GM19397 (cell line): ENCODE data around the gene DAND5.
A peak's percentile ranks its signal among the peaks of the same experiment; 100 is the strongest.
"Not testable (repeated sequence)": the region's sequence is repeated elsewhere in the genome, so short reads cannot be mapped to it uniquely, and the experiment has no call there.

Experiments used
- ATAC-seq: cut with Tn5 transposase; IDR thresholded peaks from one replicate; pipeline ENCODE4 v1.9.1; 2021; ENCODE audit warnings: mild to moderate bottlenecking, moderate library complexity; ENCODE audit not compliant: unreplicated experiment

DAND5 gene

DNA sequence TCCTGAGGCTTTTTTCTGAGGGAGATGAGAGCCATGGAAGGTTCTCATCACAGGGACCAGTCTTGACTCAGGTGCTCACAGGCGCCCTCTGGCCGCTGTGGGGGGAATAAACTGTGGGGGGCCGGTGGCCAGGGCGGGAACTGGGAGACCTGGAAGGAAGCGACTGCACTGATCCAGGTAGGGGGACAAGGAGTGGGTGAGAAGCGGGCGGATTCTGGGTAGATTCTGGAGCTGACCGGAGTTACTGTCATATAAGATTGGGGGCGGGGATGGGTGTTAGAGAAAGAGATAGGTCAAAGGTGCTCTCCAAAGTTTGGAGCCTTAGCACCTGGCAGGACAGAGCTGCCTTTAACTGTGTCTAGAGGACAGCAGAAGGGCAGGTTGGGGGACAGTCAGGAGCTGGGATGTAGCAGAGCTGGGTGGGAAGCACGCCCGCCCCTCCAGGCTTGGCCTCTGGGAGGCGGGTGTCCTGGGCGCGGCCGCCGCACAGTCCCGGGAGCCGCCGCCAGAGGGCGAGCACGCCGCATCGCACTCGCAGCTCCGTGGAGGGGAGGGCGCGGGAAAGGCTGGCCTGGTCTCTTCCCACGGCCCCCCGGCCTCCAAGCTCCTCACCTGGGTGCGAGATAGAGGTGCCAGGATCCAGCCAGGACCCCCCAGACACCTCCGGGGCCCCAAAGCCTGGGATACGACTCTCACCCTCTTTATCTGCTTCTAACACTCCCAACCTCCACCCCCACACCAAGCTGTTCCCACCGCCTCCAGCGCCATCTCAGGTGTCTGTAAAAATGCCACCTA, 4.2 kb upstream of the DAND5 start:
- peak; percentile 79 for ATAC-seq

DNA sequence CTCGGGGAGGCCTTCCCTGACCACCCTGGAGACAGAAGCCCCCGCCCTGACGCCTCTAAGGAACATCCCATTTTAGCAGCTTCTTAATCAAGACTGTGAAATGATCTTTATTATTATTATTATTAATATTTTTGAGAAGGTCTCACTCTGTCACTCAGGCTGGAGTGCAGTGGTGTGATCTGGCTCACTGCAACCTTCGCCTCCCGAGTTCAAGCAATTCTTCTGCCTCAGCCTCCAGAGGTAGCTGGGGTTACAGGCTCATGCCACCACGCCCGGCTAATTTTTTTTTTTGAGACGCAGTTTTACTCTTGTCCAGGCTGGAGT, 3.6 kb upstream of the DAND5 start:
- no peak for ATAC-seq

DNA sequence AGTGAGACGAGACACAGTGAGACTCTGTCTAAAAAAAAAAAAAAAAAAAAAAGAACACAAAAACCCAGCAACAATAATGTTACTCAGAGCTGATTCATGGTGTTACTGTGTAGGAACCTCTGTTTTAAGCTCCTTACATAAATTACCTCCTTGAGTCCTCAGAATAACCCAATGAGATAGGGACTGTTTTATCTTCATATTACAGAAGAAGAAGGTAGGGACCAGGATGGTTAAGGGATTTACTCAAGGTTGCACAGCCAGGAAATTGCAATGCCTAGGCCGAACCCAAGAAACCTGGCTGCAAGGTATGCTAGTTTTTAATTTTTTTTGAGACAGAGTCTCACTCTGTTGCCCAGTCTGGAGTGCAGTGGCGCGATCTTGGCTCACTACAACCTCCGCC, 1.5 kb upstream of the DAND5 start:
- ATAC-seq = no peak

DNA sequence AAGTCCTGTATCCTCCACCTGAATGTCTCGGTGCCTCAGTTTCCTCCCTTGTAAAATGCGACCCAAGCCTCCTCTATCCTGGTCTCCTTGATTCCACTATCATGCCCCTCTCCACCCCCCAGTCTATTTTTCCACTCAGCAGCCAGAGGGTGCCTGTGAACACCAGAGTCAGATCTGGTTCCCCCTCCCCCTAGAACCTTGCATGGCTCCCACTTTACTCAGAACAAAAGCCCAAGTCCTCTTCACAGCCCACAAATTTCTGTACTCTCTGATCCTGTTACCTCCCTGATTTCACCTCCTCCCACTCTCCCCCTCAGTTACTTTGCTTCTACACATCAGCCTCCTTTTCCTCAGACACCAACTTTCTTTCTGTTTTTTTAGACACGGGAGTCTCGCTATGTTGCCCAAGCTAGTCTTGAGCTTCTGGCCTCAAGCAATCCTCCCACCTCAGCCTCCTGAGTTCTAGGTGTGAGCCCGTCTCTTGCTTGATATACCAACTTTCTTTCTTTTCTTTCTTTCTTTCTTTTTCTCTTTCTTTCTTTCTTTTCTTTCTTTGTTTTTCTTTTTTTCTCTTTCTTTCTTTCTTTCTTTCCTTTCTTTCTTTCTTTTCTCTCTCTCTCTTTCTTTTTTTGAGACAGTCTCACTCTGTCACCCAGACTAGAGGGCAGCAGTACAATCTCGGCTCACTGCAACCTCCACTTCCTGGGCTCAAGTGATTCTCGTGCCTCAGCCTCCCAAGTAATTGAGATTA, 869 bp downstream of the DAND5 start:
- no peak for ATAC-seq

DNA sequence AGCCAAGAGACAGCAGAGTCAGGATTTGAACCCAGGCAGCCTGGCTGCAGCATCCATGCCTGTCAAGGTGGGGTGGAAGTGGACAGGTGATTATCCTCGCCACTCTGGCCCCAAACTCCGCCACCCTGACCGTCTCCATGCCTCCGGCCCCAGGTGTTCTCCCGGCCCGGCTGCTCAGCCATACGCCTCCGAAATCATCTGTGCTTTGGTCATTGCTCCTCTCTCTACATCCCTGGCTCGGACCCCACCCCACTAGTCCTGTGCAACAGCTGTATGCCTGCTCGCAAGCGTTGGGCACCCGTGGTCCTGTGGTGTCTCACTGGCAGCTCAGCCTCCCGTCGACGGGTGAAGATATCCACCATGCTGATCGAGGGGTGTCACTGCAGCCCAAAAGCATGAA, 3.9 kb downstream of the DAND5 start:
- no peak for ATAC-seq

DNA sequence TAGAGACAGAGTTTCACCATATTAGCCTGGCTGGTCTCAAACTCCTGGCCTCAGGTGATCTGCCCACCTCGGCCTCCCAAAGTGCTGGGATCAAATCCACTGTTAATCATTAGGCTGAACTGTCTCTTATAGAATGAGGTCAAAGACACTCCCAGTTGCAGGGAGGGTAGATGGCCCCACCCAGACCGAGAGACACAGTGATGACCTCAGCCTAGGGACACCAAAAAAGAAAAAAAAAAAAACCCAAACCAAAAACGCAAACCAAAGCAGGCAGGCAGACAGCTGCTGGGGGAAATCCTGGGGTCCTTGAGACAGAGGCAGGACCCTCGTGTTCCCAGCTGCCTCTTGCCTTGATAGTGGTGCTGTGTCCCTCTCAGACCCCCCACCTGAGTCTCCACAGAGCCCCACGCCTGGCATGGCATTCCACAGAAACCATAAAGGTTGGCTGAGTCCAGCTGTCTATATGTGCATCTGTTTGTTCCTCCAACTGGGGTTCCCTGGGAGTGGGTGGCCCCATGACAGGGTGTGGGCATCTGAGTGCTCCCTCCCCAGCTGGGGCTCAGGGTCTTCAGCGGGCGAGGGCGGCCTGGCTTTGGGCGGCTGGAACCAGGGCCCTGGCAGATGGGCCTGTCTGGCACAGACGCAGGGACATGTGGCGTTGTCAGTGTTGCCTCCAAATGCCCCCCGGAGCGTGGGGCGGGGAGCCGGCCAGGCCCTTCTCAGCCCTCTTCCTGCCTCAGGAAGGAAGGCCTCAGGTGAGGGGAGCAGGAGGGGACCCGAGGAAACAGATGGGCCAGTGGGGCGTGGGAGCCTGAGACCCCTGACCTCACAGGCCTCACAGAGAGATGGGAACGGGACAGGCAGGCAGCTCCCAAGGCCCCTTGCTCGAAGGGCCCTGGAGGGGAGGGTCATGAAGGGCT, 5.2 kb downstream of the DAND5 start:
- no peak for ATAC-seq

DNA sequence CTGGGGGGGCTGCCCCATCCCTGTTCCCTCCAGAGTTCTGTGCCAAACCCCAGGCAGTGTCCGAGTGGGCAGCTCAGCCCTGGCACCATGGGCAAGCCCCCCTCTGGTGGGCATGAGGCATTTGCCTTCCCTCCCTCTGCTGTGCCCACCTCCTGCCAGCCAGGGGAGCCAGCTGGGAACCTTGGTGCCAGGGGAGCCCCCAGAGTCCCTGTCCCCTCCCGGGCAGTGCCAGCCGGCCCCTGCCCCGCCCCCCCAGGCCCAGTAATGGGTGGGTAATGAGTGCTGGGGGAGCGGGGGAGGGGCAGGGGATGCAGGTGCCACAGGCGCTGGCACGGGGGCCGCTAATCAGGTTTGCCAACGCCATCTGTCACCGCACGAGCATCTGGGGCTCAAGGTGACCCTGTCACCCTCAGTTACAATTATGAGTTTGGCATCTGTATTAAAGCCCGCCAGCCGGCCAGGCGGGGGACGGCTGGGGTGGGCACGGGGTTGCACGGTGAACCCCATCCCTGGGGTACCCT, 5.9 kb downstream of the DAND5 start:
- no peak for ATAC-seq

DNA sequence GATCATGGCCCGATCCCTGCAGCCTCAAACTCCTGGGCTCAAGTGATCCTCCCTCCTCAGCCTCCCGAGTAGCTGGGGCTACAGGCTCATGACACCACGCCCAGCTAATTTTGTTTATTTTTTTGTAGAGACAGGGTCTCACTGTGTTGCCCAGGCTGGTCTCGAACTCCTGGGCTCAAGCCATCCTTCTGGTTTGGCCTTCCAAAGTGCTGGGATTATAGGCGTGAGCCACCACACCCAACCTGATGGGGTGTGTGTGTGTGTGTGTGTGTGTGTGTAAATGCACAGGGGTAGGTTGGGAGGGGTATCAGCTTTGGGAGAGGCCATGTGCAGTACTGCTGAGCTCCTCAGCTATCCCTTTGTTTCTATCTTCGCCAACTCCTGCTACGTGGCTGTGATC, 6.7 kb downstream of the DAND5 start:
- ATAC-seq = not testable (repeated sequence)

DNA sequence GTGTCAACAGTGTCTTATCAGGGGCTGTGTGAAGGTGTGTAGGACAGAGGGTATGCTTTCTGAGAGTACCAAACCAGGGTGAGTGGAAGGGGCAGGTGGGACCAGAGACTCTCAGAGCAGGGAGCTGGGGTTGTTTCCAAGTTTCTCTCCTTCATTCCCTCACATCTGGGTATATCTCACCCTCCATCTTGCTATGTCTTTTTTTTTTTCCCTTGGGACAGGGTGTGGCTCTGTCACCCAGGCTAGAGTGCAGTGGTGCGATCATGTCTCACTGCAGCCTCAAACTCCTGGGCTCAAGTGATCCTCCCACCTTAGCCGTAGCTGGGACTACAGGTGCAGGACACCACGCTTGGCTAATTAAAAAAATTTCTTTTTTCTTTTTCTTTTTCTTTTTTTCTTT, 10.6 kb downstream of the DAND5 start:
- no peak for ATAC-seq

DNA sequence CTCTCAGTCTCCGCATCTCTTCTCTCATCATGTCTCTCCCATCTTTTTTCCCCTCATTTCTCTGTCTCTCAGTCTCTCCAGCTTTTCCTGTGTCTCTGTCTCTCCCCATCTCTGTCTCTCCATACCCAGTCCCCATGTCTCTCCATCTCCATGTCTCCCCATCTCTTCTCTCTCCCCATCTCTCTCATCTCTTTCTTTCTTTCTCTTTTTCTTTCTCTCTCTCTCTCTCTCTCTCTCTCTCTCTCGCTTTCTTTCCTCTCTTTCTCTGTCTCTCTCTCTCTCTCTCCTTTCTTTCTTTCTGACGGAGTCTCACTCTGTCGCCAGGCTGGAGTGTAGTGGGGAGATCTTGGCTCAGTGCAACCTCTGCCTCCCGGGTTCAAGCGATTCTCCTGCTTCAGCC, 13.3 kb downstream of the DAND5 start:
- ATAC-seq = no peak

DNA sequence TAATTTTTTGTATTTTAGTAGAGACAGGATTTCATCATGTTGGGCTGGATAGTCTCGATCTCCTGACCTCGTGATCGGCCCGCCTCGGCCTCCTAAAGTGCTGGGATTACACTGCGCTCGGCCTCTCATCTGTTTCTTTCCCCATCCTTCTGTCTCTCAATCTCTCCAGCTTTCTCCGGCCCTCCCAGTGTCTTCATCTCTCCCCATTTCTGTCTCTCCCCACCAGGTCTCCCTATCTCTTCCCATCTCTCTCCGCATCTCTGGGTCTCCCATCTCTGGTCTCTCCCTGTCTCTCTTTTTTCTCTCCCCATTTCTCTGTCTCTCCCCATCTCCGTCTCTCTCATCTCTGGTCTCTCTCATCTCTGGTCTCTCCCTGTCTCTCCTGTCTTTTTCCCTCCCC, 13.7 kb downstream of the DAND5 start:
- no peak for ATAC-seq

DNA sequence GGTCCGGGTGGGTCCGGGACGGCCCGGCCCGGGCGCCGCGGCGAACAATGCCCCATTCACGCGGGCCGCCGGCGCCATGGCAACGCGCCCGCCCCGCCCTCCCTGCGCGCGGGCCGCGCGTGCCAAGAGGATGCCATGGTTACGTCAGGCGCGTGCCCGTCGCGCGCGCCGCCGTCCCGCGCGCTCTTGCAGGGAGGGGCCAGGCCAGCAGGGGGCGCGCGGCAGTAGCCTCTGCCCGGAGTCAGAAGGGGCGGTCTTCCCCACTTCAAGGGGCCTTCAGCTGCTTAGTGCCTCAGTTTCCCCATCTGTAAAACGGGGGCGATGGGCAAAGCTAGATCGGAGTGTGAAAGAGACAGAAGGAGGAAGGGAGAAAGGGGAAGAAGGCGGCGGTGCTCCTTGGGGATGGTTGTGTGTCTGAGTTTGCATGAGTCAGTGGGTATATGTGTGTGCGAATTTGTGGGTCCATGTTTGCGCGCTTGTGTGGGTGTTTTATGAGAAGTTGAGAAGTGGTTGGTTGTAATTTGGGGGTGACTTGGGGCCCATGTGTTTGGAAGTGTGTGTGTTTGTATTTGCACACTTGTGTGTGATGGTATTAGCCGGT, 14.3 kb downstream of the DAND5 start:
- ATAC-seq = no peak

DNA sequence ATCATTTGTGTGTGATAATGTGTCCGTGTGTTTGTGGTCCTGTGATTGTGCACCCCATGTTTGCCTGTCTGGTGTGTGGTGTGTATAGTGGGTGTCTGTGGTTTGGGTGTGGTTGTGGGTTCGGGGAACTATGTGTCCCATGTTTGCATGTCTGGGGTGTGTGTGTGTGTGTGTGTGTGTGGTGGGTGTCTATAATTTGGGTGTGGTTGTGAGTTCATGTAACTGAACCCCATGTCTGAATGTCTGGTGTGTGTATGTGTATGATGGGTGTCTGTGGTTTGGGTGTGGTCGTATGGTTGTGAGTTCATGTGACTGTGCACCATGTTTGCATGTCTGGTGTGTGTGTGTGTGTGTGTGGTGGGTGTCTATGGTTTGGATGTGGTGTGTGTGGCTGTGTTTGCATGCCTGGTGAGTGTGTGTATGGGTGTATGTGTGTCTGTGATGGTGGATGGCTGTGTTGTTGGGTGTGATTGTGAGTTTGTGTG, 14.8 kb downstream of the DAND5 start:
- ATAC-seq = no peak

DNA sequence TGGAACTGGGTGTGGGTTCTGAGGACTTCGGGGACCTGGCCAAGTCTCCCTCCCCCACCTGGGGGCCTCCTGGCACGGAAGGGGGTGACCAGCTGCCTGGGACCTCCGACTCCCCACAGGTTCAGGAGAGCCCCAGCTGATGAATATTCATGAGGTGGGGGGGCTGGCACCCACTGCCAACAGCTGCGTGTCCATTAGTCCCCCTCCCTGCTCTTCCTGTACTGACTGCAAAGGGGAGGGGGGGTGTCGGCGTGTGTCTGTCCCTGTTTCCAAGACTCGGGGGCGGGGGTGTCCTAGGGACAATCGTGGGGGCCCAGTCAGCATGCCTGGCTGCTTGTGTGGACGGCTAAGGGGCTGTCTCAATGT, 15.3 kb downstream of the DAND5 start:
- no peak for ATAC-seq

DNA sequence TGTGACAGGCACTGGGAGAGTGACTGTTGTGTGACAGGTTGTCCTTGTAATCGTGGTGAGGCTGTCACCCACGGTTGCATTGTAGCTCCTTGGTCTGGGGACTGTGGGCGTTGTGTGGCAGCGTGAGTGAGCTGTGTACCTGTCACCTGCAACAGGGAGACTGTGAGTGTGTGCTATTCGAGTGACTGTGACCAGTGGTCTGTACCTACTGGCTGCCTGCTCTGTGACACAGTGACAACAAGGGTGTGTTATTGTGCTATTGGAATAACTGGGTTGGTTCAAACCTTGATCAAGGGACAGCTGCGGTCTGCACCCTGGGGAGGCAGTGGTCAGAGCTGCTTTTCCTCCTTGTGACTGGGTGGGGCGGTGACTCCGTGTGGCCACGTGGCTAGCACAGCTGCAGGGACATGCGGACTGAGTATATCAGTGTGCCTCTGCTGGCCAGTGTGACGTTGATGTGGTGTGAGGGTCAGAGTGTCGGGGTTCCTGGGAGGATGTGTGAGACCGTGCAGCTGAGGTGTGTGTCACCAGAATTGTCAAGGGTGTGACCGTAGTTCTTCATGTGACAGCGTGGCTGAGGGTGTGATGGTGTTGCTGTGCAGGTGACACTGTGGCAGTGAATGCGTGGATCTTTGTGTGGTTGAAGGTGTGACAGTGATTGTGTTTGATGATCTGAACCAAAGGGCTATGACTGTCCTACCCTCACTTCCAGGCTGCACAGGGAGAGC, 15.8 kb downstream of the DAND5 start:
- no peak for ATAC-seq

DNA sequence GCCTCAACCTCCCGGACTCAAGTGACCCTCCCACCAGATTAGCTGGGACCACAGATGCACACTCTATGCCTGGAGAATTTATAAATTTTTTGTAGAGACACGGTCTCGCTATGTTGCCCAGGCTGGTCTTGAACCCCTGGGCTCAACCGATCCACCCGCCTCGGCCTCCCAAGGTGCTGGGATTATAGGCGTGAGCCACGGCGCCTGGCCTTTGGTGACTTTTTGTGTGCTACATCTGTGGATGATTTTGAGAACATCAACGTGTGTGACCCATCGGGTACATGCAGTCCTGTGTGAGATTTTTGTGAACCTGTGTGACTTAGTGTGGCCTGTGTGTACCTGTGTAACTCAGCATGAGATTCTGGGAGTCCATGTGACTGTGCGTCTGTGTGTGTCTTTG, 17.4 kb downstream of the DAND5 start:
- ATAC-seq = no peak

DNA sequence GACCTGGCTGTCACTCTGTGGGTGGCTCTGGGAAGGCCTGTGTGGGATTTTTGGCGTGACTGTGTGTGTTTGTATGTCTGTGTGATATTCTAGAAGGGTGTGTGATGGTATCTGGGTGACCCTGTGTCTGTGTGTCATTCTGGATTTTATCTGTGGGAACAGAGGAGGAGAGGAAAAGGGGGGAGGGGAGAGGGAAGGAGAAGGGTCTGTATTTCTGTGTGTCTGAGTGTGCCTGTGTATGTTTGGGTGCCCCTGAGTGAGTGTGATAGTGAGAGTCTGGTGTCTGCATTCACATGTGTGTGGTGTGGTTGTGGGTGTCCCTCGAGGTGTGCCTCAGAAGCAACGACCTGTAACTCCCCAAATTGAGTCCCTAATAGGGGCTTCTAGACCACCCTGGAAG, 17.8 kb downstream of the DAND5 start:
- ATAC-seq = no peak

DNA sequence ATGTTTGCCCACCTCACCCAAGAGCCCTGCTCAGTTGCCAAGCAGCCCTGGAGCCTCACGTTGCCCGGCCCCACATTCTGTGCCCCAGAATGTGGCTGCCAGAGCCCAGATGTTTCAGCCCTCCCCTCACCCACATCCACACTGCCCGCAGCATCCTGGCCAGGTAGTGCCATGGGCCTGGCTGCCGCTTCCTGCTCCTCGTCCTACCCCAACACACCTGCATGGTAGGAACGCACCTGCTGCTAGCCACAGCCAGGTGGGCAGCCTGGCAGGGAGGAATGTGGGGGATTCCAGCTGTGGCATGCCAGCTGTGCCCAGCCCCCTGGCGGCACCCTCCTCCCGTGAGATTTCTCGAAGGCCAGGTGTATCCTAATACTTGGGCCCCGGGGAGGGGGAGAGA, 18.4 kb downstream of the DAND5 start:
- ATAC-seq = no peak

DNA sequence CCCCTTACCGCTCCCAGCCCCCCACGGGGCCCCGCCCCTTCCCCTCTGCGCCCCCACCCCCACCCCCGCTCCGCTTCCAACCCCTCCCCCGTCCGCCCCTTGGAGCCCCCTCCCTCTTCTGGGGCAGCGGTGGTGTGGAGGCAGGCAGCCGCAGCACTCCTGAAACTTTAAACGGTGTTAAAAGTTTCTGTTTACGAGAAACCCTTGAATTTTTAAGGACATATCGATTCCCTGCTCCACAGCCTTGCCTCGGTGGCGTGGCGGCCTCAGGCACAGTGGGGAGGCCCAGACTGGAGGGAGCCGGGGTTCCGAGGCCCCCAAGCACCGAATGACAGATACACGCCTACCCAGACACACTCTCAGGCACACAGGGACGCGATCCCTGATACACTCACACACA, 21.1 kb downstream of the DAND5 start:
- no peak for ATAC-seq

DNA sequence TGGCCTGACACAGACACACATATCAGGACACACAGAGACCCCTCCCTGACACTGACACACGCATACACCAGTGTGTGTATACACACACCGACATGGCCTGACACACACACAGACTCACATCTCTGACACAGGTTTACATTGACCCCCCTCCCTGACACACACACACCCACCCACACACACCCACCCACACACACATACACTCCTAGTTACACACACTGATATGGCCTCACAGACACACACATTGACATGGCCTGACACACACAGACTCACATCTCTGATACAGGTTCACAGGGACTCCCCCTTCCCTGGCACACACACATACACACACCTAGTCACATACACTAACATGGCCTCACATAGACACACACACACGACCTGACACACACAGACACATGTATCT, 21.5 kb downstream of the DAND5 start:
- ATAC-seq = no peak
